Embryonic facial prominence (tissue), 1 donor: Measurements from ENCODE around the gene AFF1.
"Not testable (repeated sequence)": the region's sequence is repeated elsewhere in the genome, so short reads cannot be mapped to it uniquely, and the experiment has no call there.

Experiments used
- DNase-seq: peaks from one replicate; pipeline ENCODE4 v3.0.0-alpha.2; 2016; ENCODE audit errors: extremely low spot score

The AFF1 gene

GRCh38 chr4:86980230-86980629, 45.4 kb downstream of the AFF1 start:
- DNase-seq: no peak

GRCh38 chr4:86981789-86982188, 47.0 kb downstream of the AFF1 start:
- DNase-seq: no peak

GRCh38 chr4:86985852-86986251, 51.0 kb downstream of the AFF1 start:
- not testable (repeated sequence) for DNase-seq

GRCh38 chr4:86989658-86990057, 54.8 kb downstream of the AFF1 start:
- DNase-seq: not testable (repeated sequence)

GRCh38 chr4:86990510-86990909, 55.7 kb downstream of the AFF1 start:
- no peak for DNase-seq

GRCh38 chr4:86991994-86992393, 57.2 kb downstream of the AFF1 start:
- DNase-seq: no peak

GRCh38 chr4:86993909-86994681, 59.3 kb downstream of the AFF1 start:
- DNase-seq: no peak

GRCh38 chr4:86994686-86995085, 59.9 kb downstream of the AFF1 start:
- DNase-seq: no peak

- not testable (repeated sequence) for DNase-seq
Observed at GRCh38 chr4:86996510-86996909, 61.7 kb downstream of the AFF1 start.

- DNase-seq: no peak
Observed at GRCh38 chr4:86999136-86999643, 64.4 kb downstream of the AFF1 start.

GRCh38 chr4:87002682-87003043, 67.9 kb downstream of the AFF1 start:
- no peak for DNase-seq

GRCh38 chr4:87003266-87003665, 68.5 kb downstream of the AFF1 start:
- DNase-seq: no peak

GRCh38 chr4:87005369-87005689, 70.5 kb downstream of the AFF1 start:
- no peak for DNase-seq

- DNase-seq: no peak
Observed at GRCh38 chr4:87005690-87006425, 71.0 kb downstream of the AFF1 start.

GRCh38 chr4:87006426-87006675, 71.5 kb downstream of the AFF1 start:
- no peak for DNase-seq

- DNase-seq: peak; percentile 85
Observed at GRCh38 chr4:87006676-87007527, 72.1 kb downstream of the AFF1 start.

GRCh38 chr4:87007528-87008446, 73.0 kb downstream of the AFF1 start:
- peak; percentile 67 for DNase-seq

GRCh38 chr4:87009095-87009648, 74.4 kb downstream of the AFF1 start:
- no peak for DNase-seq

GRCh38 chr4:87010192-87010591, 75.4 kb downstream of the AFF1 start:
- no peak for DNase-seq

GRCh38 chr4:87011340-87012034, 76.7 kb downstream of the AFF1 start:
- DNase-seq: no peak
